Cerebellar cortex (tissue), 1 donor: ENCODE results near the gene LPP.
"Not testable (repeated sequence)": the region's sequence is repeated elsewhere in the genome, so short reads cannot be mapped to it uniquely, and the experiment has no call there.

Experiments used
- DNase-seq: peaks from one replicate; pipeline ENCODE4 v3.0.0-alpha.2; 2015; ENCODE audit warnings: low spot score

The LPP gene

GRCh38 chr3:188583341-188584161 lies 429.6 kb downstream of the LPP start:
- no peak for DNase-seq

GRCh38 chr3:188584162-188584529 lies 430.2 kb downstream of the LPP start:
- DNase-seq, result no peak

- DNase-seq, result peak; percentile 28
Measured at GRCh38 chr3:188584958-188585689, 431.2 kb downstream of the LPP start.

- DNase-seq, result no peak
Measured at GRCh38 chr3:188589071-188589470, 435.1 kb downstream of the LPP start.

GRCh38 chr3:188589771-188590170 lies 435.8 kb downstream of the LPP start:
- DNase-seq, result no peak

- no peak for DNase-seq
Measured at GRCh38 chr3:188590557-188590956, 436.6 kb downstream of the LPP start.

- no peak for DNase-seq
Measured at GRCh38 chr3:188594139-188594538, 440.2 kb downstream of the LPP start.

GRCh38 chr3:188595890-188596376 lies 442.0 kb downstream of the LPP start:
- peak; percentile 28 for DNase-seq

- no peak for DNase-seq
Measured at GRCh38 chr3:188598894-188599293, 444.9 kb downstream of the LPP start.

- DNase-seq, result no peak
Measured at GRCh38 chr3:188602111-188602510, 448.2 kb downstream of the LPP start.

GRCh38 chr3:188602620-188603019 lies 448.7 kb downstream of the LPP start:
- no peak for DNase-seq

- no peak for DNase-seq
Measured at GRCh38 chr3:188604651-188605050, 450.7 kb downstream of the LPP start.

- no peak for DNase-seq
Measured at GRCh38 chr3:188605231-188605630, 451.3 kb downstream of the LPP start.

GRCh38 chr3:188605905-188606304 lies 451.9 kb downstream of the LPP start:
- DNase-seq, result no peak

GRCh38 chr3:188607805-188608315 lies 453.9 kb downstream of the LPP start:
- no peak for DNase-seq

GRCh38 chr3:188608401-188608800 lies 454.4 kb downstream of the LPP start:
- DNase-seq, result no peak

GRCh38 chr3:188613721-188614120 lies 459.8 kb downstream of the LPP start:
- DNase-seq, result not testable (repeated sequence)

GRCh38 chr3:188617270-188617669 lies 463.3 kb downstream of the LPP start:
- no peak for DNase-seq

- DNase-seq, result no peak
Measured at GRCh38 chr3:188617988-188618701, 464.2 kb downstream of the LPP start.

- DNase-seq, result no peak
Measured at GRCh38 chr3:188620752-188621151, 466.8 kb downstream of the LPP start.

- DNase-seq, result peak; percentile 39
Measured at GRCh38 chr3:188624384-188624783, 470.4 kb downstream of the LPP start.

- no peak for DNase-seq
Measured at GRCh38 chr3:188624828-188625227, 470.9 kb downstream of the LPP start.
